HG02763 (cell line): ENCODE measurements around the gene IRS1.

Experiments
- ATAC-seq: cut with Tn5 transposase; IDR thresholded peaks from one replicate; pipeline ENCODE4 v1.9.1; 2021; ENCODE audit warnings: mild to moderate bottlenecking, moderate library complexity; ENCODE audit not compliant: unreplicated experiment

The IRS1 gene

GRCh38 chr2:226792155-226792881 lies 7.3 kb downstream of the IRS1 start:
- ATAC-seq, result no peak

- ATAC-seq, result peak; percentile 98
Observed at GRCh38 chr2:226791487-226792081, 8.0 kb downstream of the IRS1 start.

DNA sequence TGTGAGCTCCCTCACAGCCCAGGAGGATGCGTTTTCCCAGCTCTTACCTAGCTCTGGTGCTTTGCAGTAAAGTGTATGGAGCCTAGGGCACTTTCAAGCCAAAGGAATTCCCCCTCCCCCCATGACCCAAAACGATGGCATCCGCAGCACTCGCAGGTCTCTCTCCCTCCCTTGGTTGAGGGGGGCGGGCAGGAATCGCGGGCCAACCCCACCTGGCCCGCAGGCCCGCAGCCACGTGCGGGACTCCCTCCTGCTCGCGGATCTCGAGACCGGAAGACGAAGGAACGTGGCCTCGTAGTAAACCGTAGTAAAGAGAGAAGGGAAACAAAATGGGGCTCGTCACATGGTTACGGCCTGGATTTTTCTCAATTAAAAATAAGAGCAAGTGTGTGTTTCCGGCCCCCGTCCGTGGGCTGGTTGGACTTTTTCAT lies 8.5 kb downstream of the IRS1 start:
- peak; percentile 42 for ATAC-seq

- ATAC-seq, result no peak
Observed at GRCh38 chr2:226790431-226790830, 9.2 kb downstream of the IRS1 start.

- ATAC-seq, result no peak
Observed at GRCh38 chr2:226790011-226790410, 9.6 kb downstream of the IRS1 start.

- no peak for ATAC-seq
Observed at GRCh38 chr2:226788881-226789490, 10.6 kb downstream of the IRS1 start.

DNA sequence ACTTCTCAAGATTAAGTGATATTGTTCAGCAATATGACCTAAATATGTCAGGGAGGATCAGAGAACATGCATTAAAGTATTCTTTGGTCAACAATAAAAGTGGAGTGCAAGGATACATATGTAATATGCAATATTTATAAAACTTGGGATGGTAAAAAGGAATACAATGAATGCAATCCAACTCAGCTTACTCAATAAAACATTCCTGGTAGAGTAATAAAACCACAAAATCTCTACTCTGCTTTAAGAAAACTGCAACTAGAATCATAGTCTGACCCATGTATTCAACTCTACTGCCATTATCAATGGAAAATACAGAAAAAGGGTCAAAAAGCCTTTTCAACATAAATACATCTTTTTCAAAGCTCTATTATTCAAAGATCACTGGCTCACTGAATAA lies 11.6 kb downstream of the IRS1 start:
- ATAC-seq, result no peak

GRCh38 chr2:226783885-226784284 lies 15.7 kb downstream of the IRS1 start:
- no peak for ATAC-seq

DNA sequence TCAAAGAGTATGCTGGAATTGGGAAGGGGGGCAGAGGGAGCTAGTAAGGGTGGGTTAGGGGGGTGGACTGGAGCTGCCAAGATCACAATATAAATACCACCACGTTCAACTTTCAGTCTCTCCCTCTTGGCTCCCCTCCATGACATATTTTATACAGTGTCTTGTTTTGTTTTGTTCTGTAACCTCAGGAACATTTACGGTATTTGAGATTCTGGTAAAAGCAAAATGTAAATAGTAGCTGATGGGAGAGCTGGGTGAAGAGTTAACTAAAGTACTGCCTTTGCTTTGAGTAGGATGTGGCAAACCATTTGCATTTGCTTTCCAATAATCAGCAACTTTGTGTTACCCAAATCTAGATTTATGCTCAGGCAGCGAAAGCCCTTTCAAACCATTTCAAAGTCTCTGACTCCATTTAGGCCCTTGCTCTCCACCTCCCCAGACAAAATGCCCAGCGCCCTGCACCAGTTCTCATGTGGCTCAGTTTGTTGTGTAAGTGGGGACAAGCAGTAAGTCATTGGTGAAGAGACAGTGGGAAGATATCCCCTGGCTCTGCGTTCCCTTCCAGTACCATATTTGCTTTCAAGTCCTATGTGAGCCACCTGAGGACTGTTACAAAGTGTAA lies 17.4 kb downstream of the IRS1 start:
- no peak for ATAC-seq

DNA sequence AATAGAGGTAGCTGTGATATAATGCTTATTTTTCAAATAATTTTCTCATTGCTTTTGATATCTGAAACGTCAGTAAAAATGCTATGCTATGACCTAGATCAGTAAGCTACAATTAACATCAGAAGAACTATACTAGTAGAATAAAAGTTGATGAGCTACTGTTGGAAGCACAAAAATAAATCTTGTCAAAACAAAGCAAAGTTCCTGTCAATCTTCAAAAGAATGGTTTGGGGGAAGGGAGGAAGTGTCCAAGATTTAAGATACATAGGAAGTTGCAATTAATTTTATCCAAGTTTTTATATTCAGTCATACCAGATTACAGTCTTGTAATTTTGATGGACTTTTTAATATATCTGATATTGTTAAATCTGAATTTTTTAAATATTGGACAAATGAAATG lies 19.2 kb downstream of the IRS1 start:
- ATAC-seq, result no peak

DNA sequence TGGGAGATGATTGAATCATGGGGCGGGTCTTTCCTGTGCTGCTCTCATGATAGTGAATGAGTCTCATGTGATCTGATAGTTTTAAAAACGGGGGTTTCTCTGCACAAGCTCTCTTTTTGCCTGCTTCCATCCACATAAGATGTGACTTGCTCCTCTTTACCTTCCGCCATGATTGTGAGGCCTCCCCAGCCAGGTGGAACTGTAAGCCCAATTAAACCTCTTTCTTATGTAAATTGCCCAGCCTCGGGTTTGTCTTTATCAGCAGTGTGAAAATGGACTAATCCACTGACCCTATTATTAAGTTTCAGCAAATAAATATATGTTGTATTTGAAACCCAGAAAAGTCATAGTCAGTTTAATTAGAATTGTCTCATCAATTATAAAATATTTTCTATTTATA lies 22.0 kb downstream of the IRS1 start:
- no peak for ATAC-seq

DNA sequence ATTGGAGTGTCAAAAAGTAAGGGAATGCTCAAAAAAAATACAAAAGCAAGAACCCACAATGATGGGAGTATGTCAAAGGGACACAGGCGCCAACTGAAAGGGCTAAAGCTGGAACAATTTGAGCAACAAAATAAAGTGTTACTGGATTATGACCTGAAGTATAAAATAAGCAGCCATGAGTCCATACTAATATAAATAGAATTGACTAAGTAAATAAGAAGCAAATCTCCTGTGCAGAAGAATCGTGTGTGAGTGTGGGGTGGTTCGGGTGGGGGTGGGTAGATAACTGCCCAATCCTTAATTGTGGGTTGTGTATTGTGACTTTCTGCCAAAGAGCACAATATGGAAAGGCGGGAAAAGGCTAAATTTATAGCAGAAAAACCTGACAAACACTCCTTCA lies 23.5 kb downstream of the IRS1 start:
- no peak for ATAC-seq

DNA sequence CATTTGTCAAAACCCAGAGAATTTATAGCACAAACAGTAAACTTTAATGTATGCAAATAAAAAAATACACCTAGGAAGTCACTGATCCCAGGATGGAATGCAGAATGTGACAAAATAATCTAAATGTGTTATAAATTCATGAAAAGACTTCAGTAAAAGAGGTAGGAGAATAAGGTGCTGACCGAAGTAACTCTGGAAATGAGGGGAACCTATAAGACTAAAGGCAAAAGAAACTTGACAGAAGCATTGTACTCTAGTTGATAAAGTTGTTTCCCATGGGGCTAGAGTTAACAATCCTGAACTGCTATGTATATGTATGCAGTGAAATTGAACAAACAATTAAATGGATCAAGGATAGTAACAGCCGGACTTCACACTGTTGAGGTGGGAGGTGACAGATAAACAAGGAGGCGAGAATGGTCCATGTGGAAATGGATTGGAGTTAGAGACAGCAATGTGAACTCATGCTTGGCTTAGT lies 24.5 kb downstream of the IRS1 start:
- ATAC-seq, result no peak

- ATAC-seq, result peak; percentile 34
Observed at GRCh38 chr2:226773291-226773690, 26.3 kb downstream of the IRS1 start.

GRCh38 chr2:226772389-226773179 lies 27.0 kb downstream of the IRS1 start:
- peak; percentile 94 for ATAC-seq

DNA sequence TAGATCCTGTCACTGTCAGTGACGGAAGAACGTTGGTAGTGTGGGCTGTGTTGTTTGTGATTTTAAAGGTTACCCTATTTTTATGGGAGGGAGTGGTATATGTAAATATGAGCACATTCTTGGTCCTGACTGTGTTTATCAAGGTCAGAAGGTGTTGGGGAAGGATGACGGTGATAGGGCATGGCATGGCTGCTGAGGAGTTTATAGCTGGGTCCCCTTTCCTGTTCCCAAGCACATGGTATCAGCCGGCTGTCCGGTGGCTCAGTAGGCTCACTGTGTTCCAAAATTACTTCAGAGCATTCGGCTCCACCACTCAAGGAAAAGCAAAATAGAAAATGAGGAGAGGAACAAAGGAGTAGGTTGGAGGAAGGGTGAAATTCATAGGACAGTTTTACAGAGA lies 28.6 kb downstream of the IRS1 start:
- no peak for ATAC-seq

- ATAC-seq, result no peak
Observed at GRCh38 chr2:226767056-226767813, 32.4 kb downstream of the IRS1 start.

- ATAC-seq, result no peak
Observed at GRCh38 chr2:226766352-226767055, 33.1 kb downstream of the IRS1 start.

DNA sequence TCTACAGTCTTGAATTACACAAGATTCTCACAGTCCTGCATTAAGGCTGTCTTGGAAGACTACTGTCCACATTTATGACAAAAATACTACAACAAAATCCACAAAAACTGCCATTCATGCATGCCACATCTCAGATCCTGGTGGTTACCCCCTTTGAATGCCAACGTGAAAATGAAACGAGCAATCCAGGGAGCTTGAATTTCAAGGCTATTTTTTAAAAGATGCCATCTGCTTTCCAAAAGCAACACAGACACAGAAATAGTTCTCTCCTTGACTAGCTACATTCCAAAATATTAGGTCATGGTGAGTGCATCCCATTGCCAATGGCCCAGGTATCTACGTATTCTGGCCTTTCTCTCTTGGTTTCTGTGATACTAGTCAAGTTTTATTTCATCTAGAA lies 36.3 kb downstream of the IRS1 start:
- ATAC-seq, result no peak

DNA sequence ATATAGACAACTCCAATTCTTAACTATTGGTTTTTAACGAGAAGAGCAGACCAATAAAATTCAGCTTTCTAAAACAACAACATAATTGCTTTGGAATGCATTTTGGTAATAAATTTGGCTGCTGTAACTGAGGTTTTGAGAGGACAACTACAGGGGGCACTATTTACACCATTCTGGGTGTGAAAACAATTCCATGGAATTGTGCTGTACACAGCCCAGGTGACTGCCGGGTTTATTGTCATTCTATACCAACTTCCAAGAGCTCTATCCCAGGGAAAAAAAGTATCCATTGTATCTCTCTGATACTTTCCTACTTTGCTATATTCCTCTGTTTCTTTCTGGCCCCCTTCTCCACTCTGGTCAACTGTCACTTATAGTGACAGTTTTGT lies 38.4 kb downstream of the IRS1 start:
- ATAC-seq, result no peak
